Epithelial cell of alveolus of lung (primary cell): ENCODE data around the gene FERMT2. TPM values are rescaled to one million over a fixed set of nuclear protein-coding genes. Genes with fewer than 3 reads are reported as not detected.

Experiments used
- total RNA-seq: library from RNA; depleted of rRNA; stranded (reverse); fragments of >200 nt; gene quantifications from 2 replicates; pipeline ENCODE4 v1.2.1, GENCODE V29; 2015

Gene FERMT2
- total RNA-seq: 125 and 168 TPM in 2 replicates

GRCh38 chr14:52950898-52951680 is at the start of gene FERMT2:
TSS of gene FERMT2 (minus strand) at chr14:52951050. CDS start at chr14:52950568, 482 bp downstream.

Other genes with a start within 250 kb of the FERMT2 start
- gene PSMC6, start 243.8 kb downstream of the FERMT2 start, total RNA-seq: 64.9 and 69.3 TPM in 2 replicates
- gene STYX, start 220.9 kb downstream of the FERMT2 start, total RNA-seq: 16.5 and 17.3 TPM in 2 replicates
- 20.8 and 40.6 TPM in 2 replicates for gene GNPNAT1, start 159.4 kb downstream of the FERMT2 start, total RNA-seq
- gene DDHD1, start 202.3 kb upstream of the FERMT2 start, total RNA-seq: 5.9 and 13.7 TPM in 2 replicates